HL-60/S4 treated with phorbol 12-myristate 13-acetate at 8.2 ng/mL for 4 days and 3 days (cell line): ENCODE results near the gene LRRC7.
"Not testable (repeated sequence)": the region's sequence is repeated elsewhere in the genome, so short reads cannot be mapped to it uniquely, and the experiment has no call there.

Experiments used
- in situ Hi-C: fragments of 300-500 bp; cut with MboI; formaldehyde crosslinking; loops from 2 replicates; pipeline ENCODE4 v1.15.0; 2022; ENCODE audit warnings: low sequenced_read_pairs

LRRC7 gene

GRCh38 chr1:69693921-69694675 lies 126.4 kb downstream of the LRRC7 start:
- in situ Hi-C loops, result no loop called here

- in situ Hi-C loops, result no loop called here
Measured at GRCh38 chr1:69697340-69697739, 129.6 kb downstream of the LRRC7 start.

- in situ Hi-C loops, result no loop called here
Measured at GRCh38 chr1:69700770-69701169, 133.0 kb downstream of the LRRC7 start.

- in situ Hi-C loops, result no loop called here
Measured at GRCh38 chr1:69702085-69702484, 134.4 kb downstream of the LRRC7 start.

GRCh38 chr1:69706473-69706872 lies 138.8 kb downstream of the LRRC7 start:
- in situ Hi-C loops, result no loop called here

- in situ Hi-C loops, result no loop called here
Measured at GRCh38 chr1:69707103-69707502, 139.4 kb downstream of the LRRC7 start.

GRCh38 chr1:69710484-69711189 lies 142.9 kb downstream of the LRRC7 start:
- in situ Hi-C loops, result no loop called here

- in situ Hi-C loops, result no loop called here
Measured at GRCh38 chr1:69711190-69711930, 143.6 kb downstream of the LRRC7 start.

GRCh38 chr1:69717834-69718233 lies 150.1 kb downstream of the LRRC7 start:
- in situ Hi-C loops, result not testable (repeated sequence)

- in situ Hi-C loops, result no loop called here
Measured at GRCh38 chr1:69728206-69728605, 160.5 kb downstream of the LRRC7 start.

- in situ Hi-C loops, result no loop called here
Measured at GRCh38 chr1:69733061-69733460, 165.3 kb downstream of the LRRC7 start.

- in situ Hi-C loops, result no loop called here
Measured at GRCh38 chr1:69737527-69738185, 169.9 kb downstream of the LRRC7 start.

GRCh38 chr1:69738458-69739250 lies 170.9 kb downstream of the LRRC7 start:
- in situ Hi-C loops, result no loop called here

GRCh38 chr1:69739251-69739605 lies 171.5 kb downstream of the LRRC7 start:
- in situ Hi-C loops, result no loop called here

GRCh38 chr1:69743146-69743545 lies 175.4 kb downstream of the LRRC7 start:
- in situ Hi-C loops, result no loop called here

- in situ Hi-C loops, result no loop called here
Measured at GRCh38 chr1:69744381-69744780, 176.7 kb downstream of the LRRC7 start.

- in situ Hi-C loops, result no loop called here
Measured at GRCh38 chr1:69747207-69747606, 179.5 kb downstream of the LRRC7 start.

- in situ Hi-C loops, result no loop called here
Measured at GRCh38 chr1:69750638-69751037, 182.9 kb downstream of the LRRC7 start.

- in situ Hi-C loops, result no loop called here
Measured at GRCh38 chr1:69752831-69753230, 185.1 kb downstream of the LRRC7 start.

GRCh38 chr1:69754521-69754920 lies 186.8 kb downstream of the LRRC7 start:
- in situ Hi-C loops, result no loop called here
